Adrenal gland (tissue), 12 donors: ENCODE data around the gene USE1. TPM values are rescaled to one million over a fixed set of nuclear protein-coding genes. Genes with fewer than 3 reads are reported as not detected.

Experiments used
- DNase-seq, 7 donors: peaks; one replicate each; pipeline ENCODE4 v3.0.0-alpha.2; 2019 to 2020
- H3K27ac ChIP-seq, 5 donors: fragments of 200-600 bp; sonication (generic) in 4 of 5; 1 replicate in 3 of 5; 2 replicates in 2 of 5; pipeline versions ENCODE4 v1.5.1 to v1.8.0; 2016 to 2020; ENCODE audit warnings: mild to moderate bottlenecking in 1 of 5
- H3K27me3 ChIP-seq: fragments of 200-600 bp; 2 replicates; pipeline ENCODE4 v1.8.0; 2021
- H3K36me3 ChIP-seq, 2 donors: fragments of 200-600 bp; replicated peaks in 1 of 2; 1 replicate in 1 of 2; 2 replicates in 1 of 2; pipeline versions ENCODE4 v1.5.1 to v1.8.0; 2018 to 2022
- H3K4me1 ChIP-seq, 2 donors: fragments of 200-600 bp; replicated peaks in 1 of 2; 1 replicate in 1 of 2; 2 replicates in 1 of 2; pipeline versions ENCODE4 v1.5.1 to v1.8.0; 2018 to 2021
- H3K4me3 ChIP-seq, 4 donors: fragments of 200-600 bp; sonication (generic) in 3 of 4; one replicate each; pipeline ENCODE4 v1.5.1; 2016 to 2018
- H3K9me3 ChIP-seq, 3 donors: fragments of 200-600 bp; sonication (generic) in 1 of 3; replicated peaks in 1 of 3; 1 replicate in 2 of 3; 2 replicates in 1 of 3; pipeline versions ENCODE4 v1.5.1 to v1.8.0; 2016 to 2021
- POLR2A ChIP-seq, 2 donors: fragments of 450-650 bp; IDR thresholded peaks; one replicate each; pipeline ENCODE4 v1.6.1; 2017; ENCODE audit warnings: antibody characterized with exemption in 2 of 2, mild to moderate bottlenecking in 2 of 2, moderate library complexity in 1 of 2
- WGBS, 4 donors: extraction: QIAGEN DNeasy Blood & Tissue Kit in 2 of 4; methylation state at CpG; one replicate each; pipeline versions ENCODE4 v1.1.5 to v1.1.7; 2013 to 2017; 5-methylcytosine and 5-hydroxymethylcytosine counted together
- intact Hi-C, 2 donors: fragments of 100-400 bp; cut with DNase I; formaldehyde crosslinking; loops; one replicate each; pipeline versions ENCODE4 v1.14.1 to v1.15.0; 2022 to 2023
- polyA plus RNA-seq, 3 donors: library from polyadenylated mRNA; stranded (reverse); fragments of 200-250 nt in 2 of 3; fragments of 350-450 nt in 1 of 3; fragmentation: Illumina TruSeq in 1 of 3; extraction: RNeasy Lipid Tissue Mini Kit (QIAGEN cat#74804) in 1 of 3; gene quantifications; one replicate each; pipeline ENCODE4 v1.2.3, GENCODE V29; 2013 to 2014
- total RNA-seq, 9 donors: library from RNA; depleted of rRNA in 4 of 9; stranded (reverse); fragments of >200 nt in 4 of 9; fragments of 120-200 nt in 1 of 9; fragmentation: NEBNext Ultra II Directional in 1 of 9; extraction: Animal tissue kit (Norgen Biotek cat#: 25700) in 1 of 9; gene quantifications; one replicate each; pipeline versions ENCODE4 v1.1.0 to v1.2.4, GENCODE V29; 2013 to 2023
- TF ChIP-seq, protein P1 (sequence below), 6 experiments: fragments of 450-650 bp in 4 of 6; fragments of 200-600 bp in 2 of 6; sonication (generic) in 1 of 6; IDR thresholded peaks; 1 replicate in 5 of 6; 2 replicates in 1 of 6; pipeline versions ENCODE4 v1.5.1 to v1.8.0; 2016 to 2021; ENCODE audit warnings: antibody characterized with exemption in 6 of 6, mild to moderate bottlenecking in 2 of 6, moderate library complexity in 1 of 6
- donor health status: healthy with polysubstance abuse.
- donor health status: Bipolar disorder and iron deficiency.
- donor health status: DM: yes; HTN: yes; CAD: no.
- donor health status: DM: no; HTN: no; CAD: no.
- donor health status: DM: no; HTN: no; CAD: no.
- donor health status: DM: yes; HTN: yes; CAD: no.

The USE1 gene
- total and polyA plus RNA-seq, 12 donors = 23.7 to 87.8 (median 44.7) TPM

DNA sequence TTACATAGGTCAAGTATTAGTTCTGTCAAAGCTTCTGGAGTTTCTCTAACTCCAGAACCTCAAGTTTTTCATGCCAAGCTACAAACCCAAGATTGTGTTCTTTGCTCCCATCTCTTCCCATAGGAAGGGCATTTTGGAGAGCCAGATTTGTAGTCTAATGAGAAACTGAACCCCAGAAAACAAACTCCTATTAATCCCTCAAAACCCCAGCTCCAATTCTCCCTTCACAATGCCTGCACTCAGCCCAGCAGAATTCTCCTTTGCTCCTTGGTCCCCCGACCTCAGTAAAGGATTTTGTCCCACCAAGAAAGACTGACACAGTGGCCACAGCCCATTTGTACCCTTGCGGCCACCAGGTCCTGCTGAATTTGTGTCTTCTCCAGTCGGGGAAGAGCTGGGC, 41.0 kb downstream of the USE1 start:
- intact Hi-C loops = no loop called here
- H3K4me3 ChIP-seq = no peak overlapping the region
- 69 to 80% (median 71%) methylated on average over 3 of the region's 3 CpGs for WGBS, 4 donors
- DNase-seq = no peak
- no peaks in the 10 kb centered on the region for H3K36me3 ChIP-seq
- H3K27me3 ChIP-seq = no peaks in the 10 kb centered on the region
- H3K4me1 ChIP-seq = no peaks in the 10 kb centered on the region
- peaks cover 0 to 7% (median 0%) of the 10 kb centered on the region in 3 donors for H3K9me3 ChIP-seq
- TF ChIP-seq POLR2A (IDR thresholded peaks at IDR 0.05) = no peak
- TF ChIP-seq, protein P1, sequence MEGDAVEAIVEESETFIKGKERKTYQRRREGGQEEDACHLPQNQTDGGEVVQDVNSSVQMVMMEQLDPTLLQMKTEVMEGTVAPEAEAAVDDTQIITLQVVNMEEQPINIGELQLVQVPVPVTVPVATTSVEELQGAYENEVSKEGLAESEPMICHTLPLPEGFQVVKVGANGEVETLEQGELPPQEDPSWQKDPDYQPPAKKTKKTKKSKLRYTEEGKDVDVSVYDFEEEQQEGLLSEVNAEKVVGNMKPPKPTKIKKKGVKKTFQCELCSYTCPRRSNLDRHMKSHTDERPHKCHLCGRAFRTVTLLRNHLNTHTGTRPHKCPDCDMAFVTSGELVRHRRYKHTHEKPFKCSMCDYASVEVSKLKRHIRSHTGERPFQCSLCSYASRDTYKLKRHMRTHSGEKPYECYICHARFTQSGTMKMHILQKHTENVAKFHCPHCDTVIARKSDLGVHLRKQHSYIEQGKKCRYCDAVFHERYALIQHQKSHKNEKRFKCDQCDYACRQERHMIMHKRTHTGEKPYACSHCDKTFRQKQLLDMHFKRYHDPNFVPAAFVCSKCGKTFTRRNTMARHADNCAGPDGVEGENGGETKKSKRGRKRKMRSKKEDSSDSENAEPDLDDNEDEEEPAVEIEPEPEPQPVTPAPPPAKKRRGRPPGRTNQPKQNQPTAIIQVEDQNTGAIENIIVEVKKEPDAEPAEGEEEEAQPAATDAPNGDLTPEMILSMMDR (IDR thresholded peaks at IDR 0.05) = no peak
- no peak overlapping the region for H3K27ac ChIP-seq

DNA sequence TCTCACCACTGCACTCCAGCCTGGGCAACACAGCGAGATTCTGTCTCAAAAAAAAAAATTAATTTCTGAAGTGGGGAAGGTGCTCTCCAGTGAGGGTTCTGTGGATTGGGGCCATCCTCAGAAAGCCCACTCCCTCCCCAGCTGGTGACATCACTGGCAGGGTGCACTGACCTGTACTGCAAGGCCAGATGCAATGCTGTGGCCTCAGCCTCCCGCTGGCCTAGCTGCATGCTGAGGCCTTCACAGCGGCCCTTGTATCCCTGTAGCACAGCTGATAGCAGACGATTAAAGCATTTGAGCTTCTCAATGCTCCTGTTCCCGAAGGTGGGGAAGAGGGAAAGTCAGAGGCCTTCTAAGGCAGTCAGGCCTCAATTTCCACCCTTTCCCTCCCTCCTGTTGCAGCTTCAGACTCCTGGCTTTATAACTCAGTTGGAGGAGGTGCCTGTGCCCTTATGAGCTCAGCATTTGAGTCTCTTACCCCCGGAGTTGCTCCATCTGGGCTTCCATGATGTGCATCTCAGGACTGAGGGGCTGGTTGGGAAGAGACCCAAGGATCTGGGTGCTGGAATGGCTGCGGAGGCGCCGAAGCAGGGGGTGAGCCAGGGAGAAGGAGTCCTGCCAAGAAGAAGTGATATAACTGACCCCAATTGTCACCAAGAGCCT, 44.1 kb downstream of the USE1 start:
- Histone ChIP-seq H3K27me3 (no peaks in the 10 kb centered on the region), H3K9me3 (peaks cover 0 to 7% (median 0%) of the 10 kb centered on the region in 3 donors), H3K4me1 (no peaks in the 10 kb centered on the region), H3K36me3 (no peaks in the 10 kb centered on the region), H3K4me3 (no peak overlapping the region), H3K27ac (no peak overlapping the region)
- DNase-seq = no peak
- intact Hi-C loops = no loop called here
- no peak for TF ChIP-seq POLR2A (IDR thresholded peaks at IDR 0.05)
- TF ChIP-seq, protein P1 (IDR thresholded peaks at IDR 0.05) = no peak
- WGBS, 4 donors = 88 to 96% (median 91%) methylated on average over 5 to 9 of the region's 9 CpGs

DNA sequence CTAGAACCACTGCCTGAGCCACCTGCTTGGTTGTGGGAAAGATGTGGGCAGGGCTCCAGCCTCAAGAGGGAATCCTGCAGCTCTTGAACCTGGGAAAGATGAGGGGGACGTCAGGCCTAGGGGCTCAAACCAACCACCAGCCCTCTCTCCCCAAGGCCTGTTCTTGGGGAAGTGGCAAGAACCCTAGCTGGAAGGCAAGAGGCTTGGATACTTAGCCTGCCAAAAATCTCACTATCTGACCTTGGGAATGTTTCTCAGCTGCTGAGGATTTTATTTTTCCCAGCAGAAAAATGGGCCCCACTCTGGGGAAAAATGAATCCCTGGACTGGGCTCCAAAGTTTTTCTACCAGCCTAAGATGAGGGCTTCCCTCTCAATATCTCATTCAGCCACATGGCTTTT, 44.8 kb downstream of the USE1 start:
- no peak overlapping the region for H3K27ac ChIP-seq
- WGBS, 4 donors = 45 to 50% (median 50%) methylated on average over 1 of the region's 1 CpG; no CpG with 5 or more reads in 1 of the 4 donors
- H3K36me3 ChIP-seq = no peaks in the 10 kb centered on the region
- TF ChIP-seq, protein P1 (IDR thresholded peaks at IDR 0.05) = no peak
- no peak for TF ChIP-seq POLR2A (IDR thresholded peaks at IDR 0.05)
- intact Hi-C loops = no loop called here
- no peaks in the 10 kb centered on the region for H3K27me3 ChIP-seq
- peaks cover 0 to 7% (median 0%) of the 10 kb centered on the region in 3 donors for H3K9me3 ChIP-seq
- no peak for DNase-seq
- H3K4me3 ChIP-seq = no peak overlapping the region
- no peaks in the 10 kb centered on the region for H3K4me1 ChIP-seq

DNA sequence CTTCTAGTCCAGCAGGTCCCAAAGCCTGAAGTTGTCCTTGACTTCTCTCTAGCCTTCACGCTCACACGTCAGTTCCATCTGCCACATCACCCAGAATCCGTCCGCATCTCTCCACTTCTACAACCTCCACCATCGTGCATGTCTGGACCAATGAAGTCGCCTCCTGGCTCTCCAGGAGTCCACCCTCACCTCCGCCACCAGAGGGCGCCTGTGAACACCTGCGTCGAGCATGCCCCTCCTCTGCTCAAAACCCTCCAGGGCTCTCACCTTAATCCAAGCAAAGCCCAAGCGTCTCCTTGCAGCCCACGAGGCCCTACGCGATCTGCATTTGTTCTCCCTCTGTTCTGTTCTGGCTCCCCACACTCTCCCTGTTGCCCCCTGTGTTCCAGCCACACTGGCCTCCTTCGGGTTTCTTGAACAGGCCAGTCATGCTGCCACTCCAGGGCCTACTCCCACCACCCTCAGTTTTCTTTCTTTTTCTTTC, 45.7 kb downstream of the USE1 start:
- Histone ChIP-seq H3K4me1 (no peaks in the 10 kb centered on the region), H3K36me3 (no peaks in the 10 kb centered on the region), H3K9me3 (peaks cover 0 to 7% (median 0%) of the 10 kb centered on the region in 3 donors), H3K27ac (no peak overlapping the region), H3K4me3 (no peak overlapping the region), H3K27me3 (no peaks in the 10 kb centered on the region)
- intact Hi-C loops = no loop called here
- peak; percentile 76 to 89 (median 81) for DNase-seq
- TF ChIP-seq, protein P1 (IDR thresholded peaks at IDR 0.05) = peak; percentile 68 to 86 (median 86)
- TF ChIP-seq POLR2A (IDR thresholded peaks at IDR 0.05) = no peak
- WGBS, 4 donors = 16 to 26% (median 20%) methylated on average over 15 of the region's 15 CpGs
